PC-3 (cell line): ENCODE measurements around the gene UBE3C.

ENCODE experiments used
- EZH2 ChIP-seq: fragments of 300-600 bp; sonication (generic); IDR thresholded peaks from one replicate; pipeline ENCODE4 v1.6.1; 2017; ENCODE audit warnings: antibody characterized with exemption, mild to moderate bottlenecking, low read length; ENCODE audit not compliant: unreplicated experiment
- EZH2phosphoT487 ChIP-seq: fragments of 300-600 bp; sonication (generic); IDR thresholded peaks from 2 replicates; pipeline ENCODE4 v1.6.1; 2018; ENCODE audit warnings: mild to moderate bottlenecking, antibody characterized with exemption, low read length, borderline replicate concordance
- TF ChIP-seq, protein P1 (sequence below): fragments of 300-600 bp; sonication (generic); conservative IDR thresholded peaks from 2 replicates; pipeline ENCODE4 v1.5.1; 2017; ENCODE audit warnings: antibody characterized with exemption, low read depth, mild to moderate bottlenecking, low read length

DNA sequence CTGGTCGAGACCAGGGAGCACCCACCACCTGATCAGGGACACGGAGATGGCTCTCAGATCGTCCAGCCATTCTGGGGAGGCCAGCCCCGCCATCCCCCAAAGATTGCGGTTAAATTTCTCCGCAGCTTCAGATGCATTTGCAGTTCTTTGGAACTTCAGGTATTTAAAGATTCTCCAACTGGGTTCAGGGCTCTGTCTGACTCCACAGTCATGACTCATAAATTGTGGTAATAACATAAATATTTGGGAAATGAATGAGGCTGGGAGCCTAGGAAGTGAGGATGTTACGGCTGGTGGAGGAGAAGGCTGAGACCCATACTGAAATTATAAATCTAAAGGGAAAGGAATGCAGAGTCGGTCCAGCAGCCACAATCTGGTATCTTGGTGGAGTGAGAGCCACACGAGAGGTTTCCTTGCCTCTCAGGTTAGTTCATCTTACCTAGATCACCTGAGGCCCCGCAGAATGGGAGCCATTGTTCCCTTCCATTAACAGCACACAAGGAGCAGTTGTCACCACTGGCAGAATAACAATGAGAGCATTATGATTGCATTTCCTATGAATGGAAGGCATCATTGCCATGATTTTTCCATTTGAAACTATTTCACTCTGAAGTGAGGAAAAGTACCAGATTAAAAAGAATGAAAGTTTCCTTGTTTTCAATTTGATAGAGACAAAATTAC, 171.4 kb downstream of the UBE3C start:
- TF ChIP-seq EZH2 = no peak
- TF ChIP-seq, protein P1, sequence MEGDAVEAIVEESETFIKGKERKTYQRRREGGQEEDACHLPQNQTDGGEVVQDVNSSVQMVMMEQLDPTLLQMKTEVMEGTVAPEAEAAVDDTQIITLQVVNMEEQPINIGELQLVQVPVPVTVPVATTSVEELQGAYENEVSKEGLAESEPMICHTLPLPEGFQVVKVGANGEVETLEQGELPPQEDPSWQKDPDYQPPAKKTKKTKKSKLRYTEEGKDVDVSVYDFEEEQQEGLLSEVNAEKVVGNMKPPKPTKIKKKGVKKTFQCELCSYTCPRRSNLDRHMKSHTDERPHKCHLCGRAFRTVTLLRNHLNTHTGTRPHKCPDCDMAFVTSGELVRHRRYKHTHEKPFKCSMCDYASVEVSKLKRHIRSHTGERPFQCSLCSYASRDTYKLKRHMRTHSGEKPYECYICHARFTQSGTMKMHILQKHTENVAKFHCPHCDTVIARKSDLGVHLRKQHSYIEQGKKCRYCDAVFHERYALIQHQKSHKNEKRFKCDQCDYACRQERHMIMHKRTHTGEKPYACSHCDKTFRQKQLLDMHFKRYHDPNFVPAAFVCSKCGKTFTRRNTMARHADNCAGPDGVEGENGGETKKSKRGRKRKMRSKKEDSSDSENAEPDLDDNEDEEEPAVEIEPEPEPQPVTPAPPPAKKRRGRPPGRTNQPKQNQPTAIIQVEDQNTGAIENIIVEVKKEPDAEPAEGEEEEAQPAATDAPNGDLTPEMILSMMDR = no peak
- TF ChIP-seq EZH2phosphoT487 = no peak
